AML-193 (cell line): ENCODE data around the gene NOTUM.

Source experiments
- DNase-seq, 2 experiments: peaks; one replicate each; lab custom pipeline; 2025; lab: John Stamatoyannopoulos, UW

NOTUM gene

DNA sequence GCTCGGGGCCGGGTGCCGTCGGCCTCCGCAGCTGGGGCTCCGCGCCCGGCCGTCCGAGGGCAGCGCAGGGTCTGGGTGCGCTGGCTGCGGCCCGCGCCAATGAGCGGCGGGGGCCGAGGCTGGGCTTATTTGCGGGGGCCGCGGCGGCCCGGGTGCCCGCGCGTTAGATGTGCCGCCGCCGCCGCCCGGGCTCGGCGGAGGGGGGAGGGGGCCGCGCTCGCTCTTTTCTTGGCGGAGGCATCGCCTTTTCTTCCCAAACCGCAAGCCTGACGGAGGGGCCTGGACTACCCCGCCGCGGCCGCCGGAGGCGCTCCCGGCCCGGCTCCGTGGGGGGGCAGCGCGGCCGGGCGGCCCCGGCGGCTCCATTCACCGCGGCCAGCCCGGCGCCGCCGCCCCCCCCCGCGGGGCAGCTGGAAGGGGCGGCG is at the start of gene NOTUM:
TSS of gene NOTUM (minus strand) at position 101 of the 425 bp plus-strand sequence. CDS start 278 bp downstream, outside the sequence.
- DNase-seq, result no peak

DNA sequence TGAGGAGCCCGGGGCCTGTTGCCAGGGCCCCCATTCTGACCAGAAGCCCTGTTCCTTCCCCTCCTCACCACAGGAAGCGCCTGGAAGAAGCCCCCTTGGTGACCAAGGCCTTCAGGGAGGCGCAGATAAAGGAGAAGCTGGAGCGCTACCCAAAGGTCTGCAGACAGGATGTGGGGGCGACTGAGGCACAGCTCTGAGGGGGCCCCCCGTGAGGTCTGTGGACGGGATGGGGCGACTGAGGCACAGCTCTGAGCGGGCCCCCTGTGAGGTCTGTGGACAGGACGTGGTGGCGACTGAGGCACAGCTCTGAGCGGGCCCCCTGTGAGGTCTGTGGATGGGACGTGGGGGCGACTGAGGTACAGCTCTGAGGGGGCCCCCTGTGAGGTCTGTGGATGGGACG is 48.4 kb upstream of the NOTUM start:
- no peak for DNase-seq

DNA sequence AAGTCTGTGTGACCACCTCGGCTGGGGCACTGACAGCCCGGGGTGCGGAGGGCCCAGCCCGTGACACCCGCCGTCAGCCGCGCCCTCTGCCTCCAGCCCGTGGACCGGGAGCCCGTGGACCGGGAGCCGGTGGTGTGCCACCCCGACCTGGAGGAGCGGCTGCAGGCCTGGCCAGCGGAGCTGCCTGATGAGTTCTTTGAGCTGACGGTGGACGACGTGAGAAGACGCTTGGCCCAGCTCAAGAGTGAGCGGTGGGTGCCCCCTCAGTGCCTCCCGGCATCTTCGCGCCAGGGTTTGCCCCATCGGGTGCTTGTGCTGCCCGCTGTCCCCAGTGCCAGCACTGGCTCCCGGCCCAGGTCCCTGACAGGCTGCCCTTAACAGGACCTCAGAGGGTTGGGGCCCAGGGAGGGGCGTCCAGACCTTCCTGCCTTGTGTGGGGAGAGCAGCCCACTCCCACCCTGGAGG is 48.0 kb upstream of the NOTUM start:
- no peak for DNase-seq

DNA sequence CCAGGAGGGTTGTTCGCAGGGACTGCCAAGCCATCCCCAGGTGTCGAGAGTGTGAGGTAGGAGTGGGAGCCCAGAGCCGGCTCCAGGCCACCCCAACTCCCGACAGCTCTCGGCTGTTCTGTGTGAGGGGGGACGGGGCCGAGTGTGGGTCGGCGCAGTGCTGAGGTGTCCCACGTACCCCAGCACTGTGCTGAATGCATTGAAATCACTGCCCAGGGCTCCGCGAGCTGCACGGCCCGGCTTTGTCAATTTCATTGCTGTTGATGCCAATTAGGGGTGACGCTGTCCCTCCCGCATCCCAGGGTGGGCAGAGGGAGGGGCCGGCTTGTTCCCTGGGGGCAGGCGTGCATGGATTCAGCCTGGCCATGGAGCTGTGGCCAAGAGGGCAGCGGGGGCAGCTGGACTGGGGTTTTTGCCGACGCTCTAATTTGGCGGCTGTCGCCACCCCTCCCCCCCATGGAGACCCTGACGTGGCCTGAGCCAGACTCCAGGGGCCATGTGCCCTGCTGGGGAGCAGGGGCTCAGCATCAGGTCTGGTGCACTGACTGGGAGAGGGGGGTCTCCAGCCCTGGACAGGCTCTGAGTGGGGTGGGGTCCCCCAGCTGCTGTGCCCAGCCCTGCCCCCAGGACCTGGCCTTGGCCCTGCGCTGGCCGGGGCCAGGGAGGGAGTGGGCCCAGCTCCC is 47.4 kb upstream of the NOTUM start:
- no peak for DNase-seq

DNA sequence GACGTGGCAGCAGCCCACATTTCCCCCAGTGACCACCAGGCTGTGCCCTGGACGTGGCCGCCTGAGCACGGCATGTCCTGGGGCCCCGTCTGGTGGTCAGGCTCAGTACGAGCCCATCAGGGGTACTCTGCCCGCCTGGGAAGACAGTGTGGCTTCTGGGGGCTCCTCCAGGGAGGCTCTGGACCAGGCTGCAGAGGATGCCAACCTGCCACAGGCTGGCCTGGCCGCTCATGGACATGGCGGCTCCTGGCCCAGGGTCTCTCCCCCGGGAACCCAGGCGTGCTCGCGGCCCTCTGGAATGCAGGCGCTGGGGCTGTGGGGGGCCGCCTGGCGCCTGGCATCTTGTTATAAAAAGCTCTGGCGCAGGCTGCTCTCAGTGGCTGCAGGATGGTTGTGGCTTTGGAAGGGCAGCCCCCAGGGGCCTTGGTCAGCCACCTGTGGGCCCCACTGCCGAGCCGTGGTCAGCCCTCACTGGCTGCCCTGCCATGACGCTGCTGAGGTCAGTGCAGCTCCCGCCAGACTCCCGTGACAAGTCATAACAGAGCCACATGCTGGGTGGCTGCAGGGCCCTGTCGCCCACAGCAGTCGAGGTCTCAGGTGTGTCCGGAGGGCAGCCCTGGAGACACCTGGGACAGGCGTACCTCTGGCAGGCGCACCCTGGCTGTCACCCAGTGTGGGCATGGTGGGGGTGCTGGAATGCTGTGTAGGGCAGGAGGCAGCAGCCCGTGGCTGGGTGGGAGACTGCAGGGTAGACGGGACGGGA is 46.7 kb upstream of the NOTUM start:
- no peak for DNase-seq

DNA sequence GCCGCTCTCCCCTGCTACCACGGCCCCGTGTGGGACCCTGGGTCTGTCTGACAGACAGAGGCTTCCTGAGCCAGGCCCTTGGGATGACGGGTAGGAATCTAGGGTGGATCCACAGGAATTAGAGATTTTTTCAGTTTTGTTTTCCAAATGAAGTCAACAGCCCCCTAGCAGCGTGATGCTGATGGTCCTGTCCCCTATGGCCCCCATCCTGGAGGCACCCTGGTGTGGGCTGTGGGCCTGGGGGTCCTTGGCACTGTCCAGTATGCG is 46.2 kb upstream of the NOTUM start:
- DNase-seq, result no peak

DNA sequence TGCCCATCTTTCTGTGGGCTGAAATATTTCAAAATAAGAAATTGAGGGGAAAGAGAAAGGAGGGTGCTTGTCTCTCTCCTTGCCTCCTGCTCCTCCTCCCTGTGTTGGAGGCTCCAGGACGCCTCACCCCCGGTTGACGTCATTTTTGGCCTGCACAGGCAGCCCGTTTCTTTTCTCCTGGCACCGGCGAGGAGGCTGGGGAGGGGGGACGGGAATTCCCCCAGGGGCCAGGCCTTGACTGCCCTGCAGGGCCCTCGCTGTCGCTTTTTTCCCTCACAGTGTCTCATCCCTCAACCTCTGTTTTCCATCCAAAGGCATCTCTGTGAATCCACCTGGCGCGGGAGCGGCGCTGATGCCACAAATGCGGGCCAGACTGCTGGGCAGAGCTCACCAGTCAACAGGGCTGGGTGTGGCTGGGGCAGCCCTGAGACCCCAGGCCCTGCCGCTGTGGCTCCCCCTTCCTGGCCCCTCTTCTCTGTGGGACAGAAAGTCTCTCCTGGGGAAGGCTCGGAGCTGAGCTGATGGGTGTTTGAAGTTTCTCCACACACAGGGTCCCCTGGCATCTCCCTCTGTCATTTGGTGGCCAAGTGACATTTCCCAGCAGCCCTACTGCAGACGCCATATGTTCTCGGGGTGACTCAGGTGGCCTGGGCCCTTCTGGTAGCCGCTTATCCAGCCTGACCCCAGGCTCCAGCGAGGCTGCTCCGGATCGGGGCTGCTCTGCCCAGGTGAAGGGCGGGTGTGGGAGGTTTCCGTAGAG is 45.7 kb upstream of the NOTUM start:
- no peak for DNase-seq

DNA sequence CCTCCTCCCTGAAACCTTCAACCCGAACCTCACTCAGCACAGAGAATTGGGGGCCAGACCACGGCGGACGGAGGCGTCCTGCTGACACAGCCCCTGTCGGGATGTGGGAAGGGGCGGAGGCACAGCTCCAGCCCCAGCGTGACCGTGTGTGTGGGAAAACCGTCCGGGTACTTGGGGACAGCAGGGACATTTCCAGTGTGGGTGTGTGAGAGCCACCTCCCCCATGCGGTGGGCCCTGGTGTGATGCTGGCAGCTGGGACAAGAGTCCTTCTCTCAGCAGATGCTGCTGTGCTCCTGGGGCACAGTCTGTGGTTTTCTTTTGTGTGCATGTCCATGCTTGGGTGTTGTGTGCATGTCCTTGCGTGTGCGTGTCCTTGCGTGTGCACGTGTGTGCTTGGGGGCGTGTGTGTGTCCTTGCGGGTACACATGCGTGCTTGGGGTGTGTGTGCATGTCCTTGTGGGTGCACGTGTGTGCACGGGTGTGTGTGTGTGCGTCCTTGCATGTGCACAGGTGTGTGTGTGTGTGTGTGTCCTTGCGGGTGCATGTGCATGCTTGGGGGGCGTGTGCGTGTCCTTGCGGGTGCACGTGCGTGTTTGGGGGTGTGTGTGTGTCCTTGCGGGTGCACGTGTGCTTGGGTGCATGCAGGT is 44.8 kb upstream of the NOTUM start:
- no peak for DNase-seq

DNA sequence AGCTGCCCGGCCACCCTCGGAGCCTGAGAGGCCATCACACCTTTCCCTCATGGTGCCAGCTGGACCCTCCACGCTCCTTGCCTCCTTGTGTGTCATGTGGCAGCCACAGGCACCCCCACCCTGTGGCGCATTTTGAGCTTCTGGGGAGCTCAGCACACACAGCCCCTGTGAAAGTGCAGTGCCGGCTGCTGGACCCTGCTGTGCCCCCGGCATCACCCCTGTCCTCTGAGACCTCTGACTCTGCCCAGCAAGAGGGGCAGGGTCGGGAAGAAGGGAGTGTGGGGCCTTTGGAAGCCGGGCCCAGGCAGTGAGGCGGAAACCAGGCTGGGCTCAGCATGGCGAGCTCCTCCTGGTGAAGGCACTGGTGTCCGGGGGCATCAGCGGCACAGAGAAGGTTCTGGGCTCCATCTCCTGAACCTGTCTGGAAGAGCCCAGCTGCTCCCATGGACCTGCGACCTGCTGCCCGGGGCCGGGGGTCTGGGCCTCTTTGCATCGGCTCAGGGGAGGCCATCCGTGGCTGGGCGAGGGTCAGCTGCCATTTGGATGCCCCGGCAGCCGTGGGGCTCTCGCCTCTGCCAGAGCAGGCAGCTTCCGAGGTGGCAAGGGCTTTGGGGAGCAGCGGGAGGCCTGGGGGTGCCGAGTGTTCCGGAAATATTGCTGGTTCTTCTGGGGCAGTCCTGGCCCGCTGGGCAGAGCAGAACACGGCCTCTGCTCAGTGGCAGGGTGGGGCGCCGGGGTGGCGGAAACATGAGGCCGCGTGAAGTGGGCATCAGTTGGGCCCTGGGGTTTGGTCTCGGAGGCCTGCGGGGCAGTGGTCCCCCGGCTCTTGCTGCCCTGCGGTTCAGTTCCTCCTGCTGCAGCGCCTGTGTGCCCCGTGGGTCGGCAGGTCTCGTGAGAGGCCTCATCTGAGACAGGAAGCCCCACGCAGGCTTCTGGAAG is 43.8 kb upstream of the NOTUM start:
- no peak for DNase-seq

DNA sequence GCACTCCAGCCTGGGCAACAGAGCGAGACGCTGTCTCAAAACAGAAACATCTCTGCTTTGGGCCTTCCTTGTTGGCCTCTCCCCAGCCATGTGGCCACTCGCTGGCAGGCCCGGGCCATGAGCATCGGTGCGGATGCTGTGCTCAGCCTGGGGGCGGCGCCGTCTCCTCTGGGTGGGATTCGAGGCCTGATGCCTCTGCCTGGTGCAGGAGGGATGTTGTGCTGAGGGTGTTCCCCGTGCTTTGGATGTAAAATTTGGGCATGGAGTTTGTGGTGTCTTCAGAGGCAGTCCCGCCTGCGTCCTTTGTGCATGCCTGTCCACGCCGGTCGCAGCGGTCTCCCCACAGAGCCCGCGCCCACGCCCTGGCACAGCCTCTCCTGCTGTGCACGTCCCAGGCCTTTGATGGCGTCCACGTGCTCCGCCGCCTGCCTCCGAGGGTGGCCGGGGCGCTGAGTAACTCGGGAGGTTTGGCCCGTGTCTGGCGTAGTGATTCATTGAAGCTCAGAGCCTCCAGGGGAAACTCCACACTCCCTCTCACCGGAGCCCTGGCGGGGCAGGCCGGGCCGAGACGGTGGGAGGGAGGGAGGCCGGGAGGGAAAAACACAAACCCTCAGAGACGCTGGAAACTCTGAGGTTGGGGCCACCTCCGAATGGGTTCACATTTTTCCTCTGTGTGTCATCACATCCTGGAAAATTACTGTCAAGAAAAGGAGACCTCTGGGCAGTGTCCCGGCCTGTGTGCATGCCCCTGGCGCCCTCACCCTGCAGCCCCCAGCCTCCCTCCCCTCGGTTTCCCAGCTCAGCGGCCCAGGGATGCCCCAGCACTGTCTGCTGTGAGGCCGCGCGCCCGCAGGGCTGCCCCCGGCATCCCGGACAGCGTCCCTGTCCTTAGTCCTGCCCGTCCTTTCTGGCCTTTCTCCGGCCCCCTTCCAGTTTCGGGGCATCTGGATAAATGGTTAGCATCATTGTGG is 42.7 kb upstream of the NOTUM start:
- DNase-seq, result no peak

DNA sequence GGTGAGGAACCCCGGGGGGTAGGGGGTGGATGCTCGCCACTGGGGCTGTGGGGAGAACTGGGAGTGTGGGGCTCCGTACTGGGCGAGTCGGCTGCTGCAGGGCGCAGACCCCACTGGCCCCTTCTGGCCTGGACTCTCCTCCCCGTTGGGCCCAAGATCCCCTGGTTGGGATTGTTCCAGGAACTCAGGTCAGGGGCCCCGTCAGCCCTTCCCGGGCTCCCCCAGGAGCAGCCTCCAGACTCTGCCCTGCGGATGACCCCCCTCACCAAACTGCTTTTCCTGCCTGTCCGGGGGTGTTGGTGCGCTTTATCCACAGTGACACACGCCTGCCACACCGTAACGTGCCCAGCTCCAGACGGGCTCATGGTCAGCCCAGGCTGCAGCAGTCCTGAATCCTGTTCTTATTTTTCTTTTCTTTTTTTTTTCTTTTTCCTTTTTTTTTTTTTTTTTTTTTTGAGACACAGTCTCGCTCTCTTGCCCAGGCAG is 40.6 kb upstream of the NOTUM start:
- no peak for DNase-seq

DNA sequence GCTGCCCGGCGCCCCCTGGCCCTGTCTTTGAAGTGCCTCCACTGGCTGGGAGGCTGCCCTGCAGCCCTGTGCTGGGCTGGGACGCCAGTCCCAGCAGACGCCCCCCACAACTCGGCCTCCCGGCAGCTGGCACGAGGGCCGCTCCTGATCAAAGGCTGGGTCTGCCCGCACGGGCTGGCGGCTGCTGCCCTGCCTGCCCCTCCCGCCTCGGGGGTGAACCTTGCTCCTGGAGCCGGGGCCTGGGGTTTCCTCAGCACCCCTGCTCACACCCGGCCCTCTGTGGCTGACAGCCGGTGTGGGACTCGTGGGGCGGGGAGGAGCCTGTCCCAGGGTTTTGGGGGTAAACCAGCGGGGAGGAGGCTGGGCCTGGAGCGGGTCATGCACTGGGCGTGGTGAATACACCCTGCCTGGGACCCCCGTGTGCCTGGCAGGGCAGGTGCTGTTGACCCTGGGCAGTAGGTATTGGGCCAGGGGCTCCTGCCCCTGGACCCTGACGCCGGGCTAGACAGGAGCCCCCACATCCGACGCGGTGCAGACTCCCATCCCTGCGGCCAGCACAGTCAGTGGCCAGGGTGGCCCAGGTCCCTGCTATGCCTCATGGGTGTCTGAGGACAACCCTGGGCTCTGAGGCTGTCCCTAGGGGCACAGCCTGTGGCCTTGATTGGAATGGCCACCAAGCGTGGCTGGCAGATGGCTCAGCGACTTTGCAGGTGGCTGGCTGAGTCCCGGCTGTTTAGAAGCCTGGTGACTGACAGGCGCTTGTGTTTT is 40.0 kb upstream of the NOTUM start:
- DNase-seq, result no peak

DNA sequence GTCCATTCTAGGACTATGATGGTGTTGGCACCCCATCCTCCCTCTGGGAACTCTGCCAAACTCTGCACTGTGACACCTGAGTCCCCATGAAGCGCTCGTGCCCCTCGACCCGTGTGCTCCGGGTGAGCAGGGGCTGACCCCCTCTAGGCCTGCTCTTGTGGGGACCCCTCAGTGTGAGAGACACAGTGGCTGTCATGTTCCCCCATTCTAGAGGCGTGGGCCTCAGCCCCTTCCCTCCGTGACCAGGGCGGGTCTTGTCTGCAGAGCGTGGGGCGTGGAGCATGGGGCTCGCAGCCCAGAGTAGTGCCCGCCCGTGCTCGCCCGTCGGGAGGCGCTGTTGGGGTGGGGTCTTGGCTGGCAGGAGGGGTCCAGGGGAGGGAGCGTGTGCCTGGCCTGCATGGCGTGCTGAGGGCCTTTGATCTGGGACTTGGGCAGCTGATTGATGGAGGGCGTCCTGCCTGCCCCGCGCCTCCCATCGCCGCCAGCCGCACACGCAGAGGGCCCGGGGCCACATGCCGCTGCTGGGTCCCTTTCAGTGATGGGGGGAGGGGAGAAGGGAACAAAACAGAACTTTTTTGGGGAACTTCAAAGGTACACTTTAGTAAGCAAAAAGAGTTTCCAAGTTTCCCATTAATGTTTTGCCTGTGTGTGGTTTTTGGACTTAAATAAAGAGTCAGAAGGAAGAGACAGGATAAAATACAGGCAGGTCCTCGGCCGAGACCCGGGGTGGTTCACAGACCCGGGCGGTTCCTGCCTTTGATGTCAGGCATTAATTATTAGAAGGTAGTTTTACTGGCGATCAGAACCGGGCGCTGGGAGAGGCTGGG is 39.2 kb upstream of the NOTUM start:
- DNase-seq, result no peak

DNA sequence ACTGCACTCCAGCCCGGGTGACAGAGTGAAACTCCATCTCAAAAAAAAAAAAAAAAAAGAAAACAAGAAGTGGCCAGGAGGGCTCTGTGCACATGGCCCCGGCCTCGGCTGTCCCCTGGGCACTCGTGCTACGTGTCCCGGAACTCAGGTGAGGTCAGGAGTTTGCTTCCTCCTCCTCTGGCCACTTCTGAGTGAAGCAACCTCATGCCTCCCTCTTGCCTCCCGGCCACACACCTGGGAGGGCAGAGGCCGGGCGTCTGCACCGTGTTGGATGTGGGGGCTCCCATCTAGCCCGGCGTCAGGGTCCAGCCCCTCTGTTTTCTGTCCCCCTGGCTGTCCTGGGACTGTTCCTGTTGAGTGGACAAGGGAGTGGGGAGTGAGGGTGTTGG is 38.6 kb upstream of the NOTUM start:
- no peak for DNase-seq

DNA sequence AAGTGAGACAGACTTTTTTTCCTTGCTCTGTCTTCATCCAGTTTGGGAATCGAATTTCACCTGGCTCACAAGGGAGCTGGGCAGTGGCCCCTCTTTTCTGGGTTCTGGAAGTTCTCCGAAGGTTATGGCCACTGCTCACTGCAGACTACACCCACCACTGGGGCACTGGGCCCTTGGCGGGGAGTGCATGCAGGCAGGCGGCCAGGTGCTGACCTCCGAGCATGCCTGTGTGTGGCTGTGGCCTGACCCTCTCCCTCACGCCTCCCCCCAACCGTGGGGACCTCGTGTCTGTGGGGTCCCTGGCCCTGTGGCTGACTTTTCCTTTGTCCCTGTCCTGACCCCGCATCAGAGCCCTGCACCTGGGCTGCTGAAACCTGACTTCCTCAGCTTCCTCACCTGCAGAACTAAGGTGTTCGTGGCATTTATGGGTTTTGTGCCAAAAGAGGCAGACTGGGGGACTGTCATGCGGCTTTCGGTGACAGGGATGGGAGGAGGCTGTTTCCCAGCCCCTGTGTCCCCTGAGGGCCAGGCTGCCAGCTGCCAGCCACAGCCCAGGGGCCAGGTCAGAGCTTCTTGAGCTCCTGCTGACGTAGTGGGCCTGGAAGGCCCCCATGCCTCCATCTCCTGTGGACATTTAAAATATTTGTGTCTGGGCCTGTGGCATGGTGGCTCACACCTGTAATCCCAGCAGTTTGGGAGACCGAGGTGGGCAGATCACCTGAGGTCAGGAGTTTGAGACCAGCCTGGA is 37.9 kb upstream of the NOTUM start:
- no peak for DNase-seq

DNA sequence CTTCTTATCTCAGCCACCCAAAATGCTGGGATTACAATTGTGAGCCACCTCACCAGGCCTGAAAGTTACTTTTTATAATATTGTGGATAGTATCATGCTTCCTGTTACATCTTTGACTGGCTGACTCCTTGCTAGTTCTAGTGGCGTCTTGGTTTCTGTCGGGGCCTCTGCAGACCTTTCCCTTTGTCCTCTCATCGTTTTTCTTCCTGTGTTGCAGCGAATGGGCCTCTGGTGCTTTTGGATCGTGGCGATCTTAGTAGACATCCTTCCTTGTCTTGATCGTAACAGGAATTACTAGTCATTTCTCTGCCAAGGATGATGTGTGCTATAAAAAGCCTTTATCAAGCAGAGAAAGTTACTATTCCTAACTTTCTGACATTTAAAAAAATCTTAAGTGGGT is 37.2 kb upstream of the NOTUM start:
- DNase-seq, result no peak

DNA sequence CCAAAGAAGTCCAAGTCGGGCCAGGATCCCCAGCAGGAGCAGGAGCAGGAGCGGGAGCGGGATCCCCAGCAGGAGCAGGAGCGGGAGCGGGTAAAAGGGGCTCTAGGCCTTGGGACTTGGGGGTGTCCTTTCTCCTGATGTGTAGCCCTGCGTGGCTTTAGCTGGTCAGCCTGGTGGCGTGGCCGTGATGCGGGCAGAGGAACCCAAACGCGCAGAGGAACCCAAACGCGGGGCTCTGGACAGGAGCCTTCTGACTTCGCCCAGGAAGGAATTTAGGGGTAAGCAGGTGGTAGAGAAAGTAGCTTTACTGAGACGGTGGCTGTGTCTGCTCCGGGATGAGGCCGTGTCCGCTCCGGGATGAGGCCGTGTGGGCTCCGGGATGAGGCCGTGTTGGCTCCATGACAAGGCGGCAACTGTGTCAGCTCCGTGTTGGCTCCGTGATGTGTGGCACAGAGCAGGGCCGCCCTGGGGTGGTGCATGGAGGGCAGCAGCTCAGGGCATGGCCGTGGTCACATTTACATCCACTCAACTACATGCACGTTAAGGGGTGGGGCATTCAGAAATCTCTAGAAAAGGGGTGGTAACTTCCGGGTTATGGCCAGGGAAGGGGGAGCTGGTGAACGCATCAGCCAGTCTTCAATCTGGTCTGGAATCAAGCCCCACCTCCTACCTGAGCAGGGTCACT is 35.9 kb upstream of the NOTUM start:
- DNase-seq, result no peak
